Hair follicular keratinocyte (primary cell): ENCODE results near the gene CTAGE6. TPM values are rescaled to one million over a fixed set of nuclear protein-coding genes. Genes with fewer than 3 reads are reported as not detected.

ENCODE experiments used
- total RNA-seq: library from RNA; depleted of rRNA; stranded (reverse); fragments of >200 nt; gene quantifications from 2 replicates; pipeline ENCODE4 v1.2.3, GENCODE V29; 2015

CTAGE6 gene
- not detected in 2 replicates for total RNA-seq

GRCh38 chr7:143757596-143757995, at the start of gene CTAGE6:
TSS of gene CTAGE6 (minus strand) at chr7:143757696. CDS start at chr7:143757658, 38 bp downstream.

Other genes with a start within 250 kb of the CTAGE6 start
- 0.11 and 0.31 TPM in 2 replicates for gene CTAGE15, start 185.9 kb downstream of the CTAGE6 start, total RNA-seq
- gene TCAF2, start 136.7 kb downstream of the CTAGE6 start, total RNA-seq: 0.16 and 0.72 TPM in 2 replicates
- gene TCAF1, start 144.5 kb upstream of the CTAGE6 start, total RNA-seq: 25.6 and 31.2 TPM in 2 replicates
- gene OR2F2, start 177.5 kb upstream of the CTAGE6 start, total RNA-seq: not detected in 2 replicates
- not detected in 2 replicates for gene OR2F1, start 197.1 kb upstream of the CTAGE6 start, total RNA-seq
- gene OR6B1, start 242.6 kb upstream of the CTAGE6 start, total RNA-seq: not detected in 2 replicates